SU-DHL-6 (cell line): ENCODE measurements around the gene CX3CL1.

Experiments used
- CTCF ChIP-seq: fragments of 200-600 bp; sonication (generic); IDR thresholded peaks from one replicate; pipeline ENCODE4 v1.5.1; 2017; ENCODE audit warnings: antibody characterized with exemption, mild to moderate bottlenecking, low read length, moderate library complexity; ENCODE audit not compliant: insufficient read depth, poor library complexity, severe bottlenecking
- EZH2phosphoT487 ChIP-seq: fragments of 200-600 bp; sonication (generic), shearing (Covaris generic); conservative IDR thresholded peaks from 2 replicates; pipeline ENCODE4 v1.6.1; 2018; ENCODE audit warnings: mild to moderate bottlenecking, antibody characterized with exemption, low read length, moderate library complexity, mixed read lengths

- TF ChIP-seq CTCF (no peak), EZH2phosphoT487 (no peak)
Observed at GRCh38 chr16:57392694-57393093, 20.4 kb downstream of the CX3CL1 start.
